CD14-positive monocyte (primary cell): ENCODE data around the gene GSE1. TPM values are rescaled to one million over a fixed set of nuclear protein-coding genes. Genes with fewer than 3 reads are reported as not detected.

Source experiments
- DNase-seq, 3 donors: peaks; one replicate each; pipeline ENCODE4 v3.0.0-alpha.2; 2011 to 2022
- H2AFZ ChIP-seq: 2 replicates; pipeline ENCODE4 v1.6.0; 2012; ENCODE audit warnings: mild to moderate bottlenecking, low read depth, low read length, inconsistent platforms; ENCODE audit not compliant: insufficient read depth, poor library complexity, severe bottlenecking
- H3K27ac ChIP-seq, 2 donors: 1 replicate in 1 of 2; 2 replicates in 1 of 2; pipeline ENCODE4 v1.5.1; 2012 to 2013; ENCODE audit warnings: low read length in 2 of 2, control low read depth in 1 of 2, inconsistent platforms in 1 of 2, low read depth in 1 of 2, mild to moderate bottlenecking in 1 of 2
- H3K27me3 ChIP-seq, 2 donors: one replicate each; pipeline versions ENCODE4 v1.6.0 to v1.6.1; 2011 to 2013; ENCODE audit warnings: low read length in 2 of 2; ENCODE audit not compliant: control insufficient read depth in 2 of 2, insufficient read depth in 2 of 2
- H3K36me3 ChIP-seq, 2 donors: replicated peaks in 1 of 2; 1 replicate in 1 of 2; 2 replicates in 1 of 2; pipeline versions ENCODE4 v1.5.1 to v1.6.1; 2012 to 2013; ENCODE audit warnings: low read length in 2 of 2, control low read depth in 1 of 2, inconsistent platforms in 1 of 2, mild to moderate bottlenecking in 1 of 2; ENCODE audit not compliant: insufficient read depth in 2 of 2, control insufficient read depth in 1 of 2
- H3K4me1 ChIP-seq, 2 donors: 1 replicate in 1 of 2; 2 replicates in 1 of 2; pipeline versions ENCODE4 v1.5.1 to v1.6.1; 2012 to 2013; ENCODE audit warnings: low read length in 2 of 2, control low read depth in 1 of 2, inconsistent platforms in 1 of 2, mild to moderate bottlenecking in 1 of 2, moderate library complexity in 1 of 2; ENCODE audit not compliant: insufficient read depth in 2 of 2, control insufficient read depth in 1 of 2
- H3K4me2 ChIP-seq: replicated peaks from 2 replicates; pipeline ENCODE3; 2012; ENCODE audit warnings: low read length, moderate library complexity, mild to moderate bottlenecking; ENCODE audit not compliant: poor library complexity, severe bottlenecking; ENCODE audit errors: extremely low read depth
- H3K4me3 ChIP-seq, 3 experiments: fragments of 200-600 bp in 1 of 3; sonication (generic) in 1 of 3; replicated peaks in 1 of 3; 1 replicate in 2 of 3; 2 replicates in 1 of 3; pipeline ENCODE4 v1.5.1; 2011 to 2013; ENCODE audit warnings: low read length in 3 of 3, mild to moderate bottlenecking in 3 of 3, control low read depth in 2 of 3, low read depth in 2 of 3, inconsistent platforms in 1 of 3, moderate library complexity in 1 of 3
- H3K79me2 ChIP-seq: 2 replicates; pipeline ENCODE4 v1.6.0; 2012; ENCODE audit warnings: mild to moderate bottlenecking, control low read depth, inconsistent platforms, low read length, moderate library complexity; ENCODE audit not compliant: insufficient read depth
- H3K9ac ChIP-seq: 2 replicates; pipeline ENCODE4 v1.6.0; 2017; ENCODE audit warnings: low read length, mild to moderate bottlenecking; ENCODE audit not compliant: insufficient read depth, poor library complexity, severe bottlenecking
- H3K9me3 ChIP-seq, 2 donors: replicated peaks in 1 of 2; 1 replicate in 1 of 2; 2 replicates in 1 of 2; pipeline versions ENCODE4 v1.5.1 to v1.6.1; 2012 to 2013; ENCODE audit warnings: low read length in 2 of 2, control low read depth in 1 of 2; ENCODE audit not compliant: control insufficient read depth in 1 of 2, insufficient read depth in 1 of 2
- H4K20me1 ChIP-seq: 2 replicates; pipeline ENCODE4 v1.6.0; 2012; ENCODE audit warnings: mild to moderate bottlenecking, low read length, control low read depth, moderate library complexity; ENCODE audit not compliant: insufficient read depth
- H3K27ac Mint-ChIP-seq, 7 donors: one replicate each; pipeline ENCODE4 v1.8.0; 2020; ENCODE audit warnings: mild to moderate bottlenecking in 7 of 7, mixed read lengths in 7 of 7, moderate library complexity in 6 of 7, inconsistent platforms in 2 of 7
- H3K27me3 Mint-ChIP-seq, 3 donors: one replicate each; pipeline ENCODE4 v1.8.0; 2021 to 2022; ENCODE audit warnings: low read depth in 3 of 3, mild to moderate bottlenecking in 3 of 3, mixed read lengths in 3 of 3, moderate library complexity in 3 of 3, inconsistent platforms in 1 of 3
- H3K36me3 Mint-ChIP-seq, 2 donors: one replicate each; pipeline ENCODE4 v1.8.0; 2020; ENCODE audit warnings: mixed read lengths in 2 of 2, inconsistent platforms in 1 of 2, mild to moderate bottlenecking in 1 of 2
- H3K4me1 Mint-ChIP-seq: one replicate; pipeline ENCODE4 v1.8.0; 2020; ENCODE audit warnings: mild to moderate bottlenecking, mixed read lengths
- H3K4me3 Mint-ChIP-seq, 2 donors: one replicate each; pipeline ENCODE4 v1.8.0; 2020; ENCODE audit warnings: mild to moderate bottlenecking in 2 of 2, mixed read lengths in 2 of 2, moderate library complexity in 1 of 2
- H3K9me3 Mint-ChIP-seq, 7 donors: one replicate each; pipeline ENCODE4 v1.8.0; 2020 to 2022; ENCODE audit warnings: mixed read lengths in 7 of 7, mild to moderate bottlenecking in 6 of 7, moderate library complexity in 6 of 7, inconsistent platforms in 2 of 7
- WGBS: methylation state at CpG from one replicate; pipeline ENCODE4 v1.1.5; 2013; ENCODE audit warnings: missing lambda C conversion rate; ENCODE audit not compliant: insufficient coverage; 5-methylcytosine and 5-hydroxymethylcytosine counted together
- intact Hi-C, 2 donors: fragments of 100-400 bp; cut with micrococcal nuclease; formaldehyde crosslinking; loops; one replicate each; pipeline versions ENCODE4 v1.15.0 to v1.15.1; 2023
- polyA plus RNA-seq, 3 donors: library from polyadenylated mRNA; depleted of rRNA in 1 of 3; unstranded in 2 of 3; stranded (reverse) in 1 of 3; fragments of 300-500 nt in 2 of 3; fragments of >200 nt in 1 of 3; fragmentation: Illumina TruSeq in 2 of 3; gene quantifications; 1 replicate in 2 of 3; 2 replicates in 1 of 3; pipeline ENCODE4 v1.2.3, GENCODE V29; 2012 to 2021
- TF ChIP-seq, protein P1 (sequence below): fragments of 200-600 bp; IDR thresholded peaks from one replicate; pipeline ENCODE4 v1.8.0; 2022; ENCODE audit warnings: antibody characterized with exemption, mild to moderate bottlenecking

GSE1 gene
- polyA plus RNA-seq, 3 donors, result 0.67 to 38.9 (median 0.86) TPM

DNA sequence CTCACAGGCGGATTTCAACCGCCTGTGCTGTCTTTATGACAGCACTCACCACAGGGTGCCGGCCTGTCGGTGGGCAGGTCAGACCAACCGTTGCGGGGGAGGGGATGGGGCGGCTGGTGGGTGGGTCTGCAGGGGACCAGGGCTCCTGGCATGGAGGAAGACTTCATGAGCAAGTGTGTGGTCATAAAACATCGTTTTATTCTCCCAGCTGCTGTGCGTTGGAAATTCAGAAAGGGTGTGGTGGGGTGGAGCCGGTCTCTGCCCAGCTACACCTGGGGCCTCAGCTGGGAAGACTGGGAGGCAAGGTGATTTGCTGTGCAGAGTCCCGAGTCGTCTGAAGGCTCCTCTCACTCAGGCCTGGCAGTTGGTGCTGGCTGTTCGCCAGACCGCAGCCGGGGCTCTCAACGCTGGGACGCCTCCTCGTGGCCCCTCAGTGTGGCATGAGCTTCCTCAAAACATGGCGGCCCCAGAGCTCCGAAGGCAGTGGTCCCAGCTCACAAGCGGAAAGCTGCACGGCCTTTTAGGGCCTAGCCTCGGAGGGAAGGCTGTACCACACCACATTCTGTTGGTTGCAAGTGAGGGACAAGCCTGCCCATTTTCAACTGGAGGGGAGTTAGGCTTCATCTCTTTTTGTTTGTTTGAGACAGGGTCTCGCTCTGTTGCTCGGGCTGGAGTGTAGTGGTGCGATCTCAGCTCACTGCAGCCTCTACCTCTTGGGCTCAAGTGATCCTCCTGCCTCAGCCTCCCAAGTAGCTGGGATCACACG lies 45.8 kb upstream of the GSE1 start:
- H4K20me1 ChIP-seq, result peaks cover 93% of the 10 kb centered on the region
- peak overlapping the region; percentile 74 to 97 (median 94) for H3K27ac Mint-ChIP-seq
- H3K4me1 Mint-ChIP-seq, result peaks cover 93% of the 10 kb centered on the region
- peaks cover 16 to 18% of the 10 kb centered on the region in 2 donors for H3K36me3 Mint-ChIP-seq
- peaks cover 1 to 2% (median 1%) of the 10 kb centered on the region in 3 donors for H3K27me3 Mint-ChIP-seq
- H3K4me1 ChIP-seq, result peaks cover 67 to 89% of the 10 kb centered on the region in 2 donors
- H3K27me3 ChIP-seq, result no peaks in the 10 kb centered on the region
- no peak overlapping the region for H3K9ac ChIP-seq
- H3K36me3 ChIP-seq, result no peaks in the 10 kb centered on the region
- peaks cover 0 to 11% (median 1%) of the 10 kb centered on the region in 7 donors for H3K9me3 Mint-ChIP-seq
- H2AFZ ChIP-seq, result no peak overlapping the region
- H3K4me2 ChIP-seq, result no peak overlapping the region
- H3K4me3 ChIP-seq, result peak overlapping the region in 1 of 3 experiments; percentile 58
- intact Hi-C loops, result loop anchor here in 1 of 2 donors (5.0 kb wide), 1 partner anchor 40 kb away; no protein-coding TSS in a partner anchor
- H3K27ac ChIP-seq, result peak overlapping the region; percentile 85 to 94
- no peak overlapping the region for H3K4me3 Mint-ChIP-seq
- TF ChIP-seq, protein P1, sequence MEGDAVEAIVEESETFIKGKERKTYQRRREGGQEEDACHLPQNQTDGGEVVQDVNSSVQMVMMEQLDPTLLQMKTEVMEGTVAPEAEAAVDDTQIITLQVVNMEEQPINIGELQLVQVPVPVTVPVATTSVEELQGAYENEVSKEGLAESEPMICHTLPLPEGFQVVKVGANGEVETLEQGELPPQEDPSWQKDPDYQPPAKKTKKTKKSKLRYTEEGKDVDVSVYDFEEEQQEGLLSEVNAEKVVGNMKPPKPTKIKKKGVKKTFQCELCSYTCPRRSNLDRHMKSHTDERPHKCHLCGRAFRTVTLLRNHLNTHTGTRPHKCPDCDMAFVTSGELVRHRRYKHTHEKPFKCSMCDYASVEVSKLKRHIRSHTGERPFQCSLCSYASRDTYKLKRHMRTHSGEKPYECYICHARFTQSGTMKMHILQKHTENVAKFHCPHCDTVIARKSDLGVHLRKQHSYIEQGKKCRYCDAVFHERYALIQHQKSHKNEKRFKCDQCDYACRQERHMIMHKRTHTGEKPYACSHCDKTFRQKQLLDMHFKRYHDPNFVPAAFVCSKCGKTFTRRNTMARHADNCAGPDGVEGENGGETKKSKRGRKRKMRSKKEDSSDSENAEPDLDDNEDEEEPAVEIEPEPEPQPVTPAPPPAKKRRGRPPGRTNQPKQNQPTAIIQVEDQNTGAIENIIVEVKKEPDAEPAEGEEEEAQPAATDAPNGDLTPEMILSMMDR, result no peak
- DNase-seq, result peak in 1 of 3 donors; percentile 4
- H3K79me2 ChIP-seq, result peaks cover 93% of the 10 kb centered on the region
- 57% methylated on average over 24 of the region's 27 CpGs for WGBS
- H3K9me3 ChIP-seq, result no peaks in the 10 kb centered on the region

- Histone ChIP-seq H3K36me3 (no peaks in the 10 kb centered on the region), H4K20me1 (peaks cover 92% of the 10 kb centered on the region), H3K9me3 (no peaks in the 10 kb centered on the region), H3K9ac (no peak overlapping the region), H3K4me3 (peak overlapping the region in 1 of 3 experiments; percentile 58), H3K79me2 (peaks cover 93% of the 10 kb centered on the region), H3K4me1 (peaks cover 73 to 89% of the 10 kb centered on the region in 2 donors), H3K27me3 (no peaks in the 10 kb centered on the region), H3K27ac (peak overlapping the region; percentile 85 to 94), H2AFZ (no peak overlapping the region), H3K4me2 (peak overlapping the region; percentile 78)
- H3K4me1 Mint-ChIP-seq, result peaks cover 93% of the 10 kb centered on the region
- TF ChIP-seq, protein P1, result no peak
- H3K4me3 Mint-ChIP-seq, result peak overlapping the region in 1 of 2 donors; percentile 46
- H3K27ac Mint-ChIP-seq, result peak overlapping the region; percentile 83 to 97 (median 94)
- peaks cover 0 to 11% (median 1%) of the 10 kb centered on the region in 7 donors for H3K9me3 Mint-ChIP-seq
- 93% methylated on average over 4 of the region's 4 CpGs for WGBS
- peaks cover 16 to 17% of the 10 kb centered on the region in 2 donors for H3K36me3 Mint-ChIP-seq
- DNase-seq, result no peak
- H3K27me3 Mint-ChIP-seq, result peaks cover 1 to 2% (median 1%) of the 10 kb centered on the region in 3 donors
- intact Hi-C loops, result loop anchor here in 1 of 2 donors (5.0 kb wide), 1 partner anchor 41 kb away; no protein-coding TSS in a partner anchor
Measured at GRCh38 chr16:85567935-85568334, 45.2 kb upstream of the GSE1 start.
